ENCODE data around the gene CACNA1A.

DNA sequence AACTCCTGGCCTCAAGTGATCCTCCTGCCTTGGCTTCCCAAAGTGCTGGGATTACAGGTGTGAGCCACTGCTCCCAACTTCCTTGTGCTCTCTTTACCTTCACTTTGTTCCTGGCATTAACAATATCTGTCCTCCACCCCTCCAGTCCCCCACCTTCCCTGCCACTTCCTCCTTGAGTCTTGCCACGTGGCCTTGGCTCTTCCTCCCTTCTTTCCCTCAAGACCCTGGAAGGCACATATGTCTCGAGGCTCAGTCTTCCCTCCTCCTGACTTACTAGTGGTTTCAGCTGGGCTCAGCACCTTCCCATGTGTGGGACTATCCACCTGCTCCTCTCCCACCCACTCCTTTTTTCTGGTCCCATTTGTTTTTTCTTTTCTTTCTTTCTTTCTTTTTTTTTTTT, 285.4 kb downstream of the CACNA1A start:
- TF ChIP-seq, protein P1, sequence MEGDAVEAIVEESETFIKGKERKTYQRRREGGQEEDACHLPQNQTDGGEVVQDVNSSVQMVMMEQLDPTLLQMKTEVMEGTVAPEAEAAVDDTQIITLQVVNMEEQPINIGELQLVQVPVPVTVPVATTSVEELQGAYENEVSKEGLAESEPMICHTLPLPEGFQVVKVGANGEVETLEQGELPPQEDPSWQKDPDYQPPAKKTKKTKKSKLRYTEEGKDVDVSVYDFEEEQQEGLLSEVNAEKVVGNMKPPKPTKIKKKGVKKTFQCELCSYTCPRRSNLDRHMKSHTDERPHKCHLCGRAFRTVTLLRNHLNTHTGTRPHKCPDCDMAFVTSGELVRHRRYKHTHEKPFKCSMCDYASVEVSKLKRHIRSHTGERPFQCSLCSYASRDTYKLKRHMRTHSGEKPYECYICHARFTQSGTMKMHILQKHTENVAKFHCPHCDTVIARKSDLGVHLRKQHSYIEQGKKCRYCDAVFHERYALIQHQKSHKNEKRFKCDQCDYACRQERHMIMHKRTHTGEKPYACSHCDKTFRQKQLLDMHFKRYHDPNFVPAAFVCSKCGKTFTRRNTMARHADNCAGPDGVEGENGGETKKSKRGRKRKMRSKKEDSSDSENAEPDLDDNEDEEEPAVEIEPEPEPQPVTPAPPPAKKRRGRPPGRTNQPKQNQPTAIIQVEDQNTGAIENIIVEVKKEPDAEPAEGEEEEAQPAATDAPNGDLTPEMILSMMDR (IDR thresholded peaks at IDR 0.05) = no peak
- no peak for TF ChIP-seq POLR2A (IDR thresholded peaks at IDR 0.05)

Measured in body of pancreas (tissue), 4 donors.